Adipocyte (in vitro differentiated cells): Measurements from ENCODE around the gene EIF2A.

ENCODE experiments used
- DNase-seq: peaks from one replicate; pipeline ENCODE4 v3.0.0-alpha.2; 2015; ENCODE audit warnings: low read depth
- H3K27me3 ChIP-seq: replicated peaks from 2 replicates; pipeline ENCODE4 v1.7.0; 2013; ENCODE audit warnings: mild to moderate bottlenecking, low read length, moderate library complexity; ENCODE audit not compliant: control insufficient read depth, insufficient read depth
- H3K36me3 ChIP-seq: 2 replicates; pipeline ENCODE4 v1.7.0; 2013; ENCODE audit warnings: low read length, mild to moderate bottlenecking, moderate library complexity; ENCODE audit not compliant: control insufficient read depth, insufficient read depth, severe bottlenecking
- H3K4me1 ChIP-seq: 2 replicates; pipeline ENCODE4 v1.7.0; 2013; ENCODE audit warnings: mild to moderate bottlenecking, low read length, moderate library complexity; ENCODE audit not compliant: control insufficient read depth, insufficient read depth
- H3K4me3 ChIP-seq: 2 replicates; pipeline ENCODE4 v1.7.0; 2013; ENCODE audit warnings: mild to moderate bottlenecking, low read length, moderate library complexity
- H3K9ac ChIP-seq: 2 replicates; pipeline ENCODE4 v1.7.0; 2013; ENCODE audit warnings: mild to moderate bottlenecking, low read length, moderate library complexity
- H3K9me3 ChIP-seq: 2 replicates; pipeline ENCODE4 v1.7.0; 2013; ENCODE audit warnings: mild to moderate bottlenecking, low read length, moderate library complexity; ENCODE audit not compliant: control insufficient read depth

The EIF2A gene

DNA sequence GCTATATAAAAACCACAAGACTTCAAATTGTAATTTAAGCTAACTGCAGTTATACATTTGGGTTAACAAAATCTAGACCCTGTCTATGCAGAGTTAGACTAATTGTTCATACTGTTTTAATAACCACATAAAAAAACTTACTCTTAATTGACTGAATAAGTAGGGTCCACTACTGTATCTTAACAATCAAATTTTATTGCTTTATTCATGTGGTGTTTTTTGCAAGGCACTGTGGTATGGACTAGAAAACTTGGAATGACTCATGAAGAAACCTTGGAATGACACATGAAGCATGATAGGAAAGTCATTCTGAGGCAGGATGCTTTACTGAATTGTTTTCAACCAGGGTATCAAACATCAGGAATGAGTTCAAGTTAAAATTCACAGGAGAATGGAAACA, 2.5 kb upstream of the EIF2A start:
- H3K9ac ChIP-seq: peak overlapping the region; percentile 99
- H3K4me3 ChIP-seq: peak overlapping the region; percentile 99
- H3K27me3 ChIP-seq: no peaks in the 10 kb centered on the region
- H3K4me1 ChIP-seq: peaks cover 42% of the 10 kb centered on the region
- no peaks in the 10 kb centered on the region for H3K9me3 ChIP-seq
- peaks cover 31% of the 10 kb centered on the region for H3K36me3 ChIP-seq
- peak; percentile 65 for DNase-seq

DNA sequence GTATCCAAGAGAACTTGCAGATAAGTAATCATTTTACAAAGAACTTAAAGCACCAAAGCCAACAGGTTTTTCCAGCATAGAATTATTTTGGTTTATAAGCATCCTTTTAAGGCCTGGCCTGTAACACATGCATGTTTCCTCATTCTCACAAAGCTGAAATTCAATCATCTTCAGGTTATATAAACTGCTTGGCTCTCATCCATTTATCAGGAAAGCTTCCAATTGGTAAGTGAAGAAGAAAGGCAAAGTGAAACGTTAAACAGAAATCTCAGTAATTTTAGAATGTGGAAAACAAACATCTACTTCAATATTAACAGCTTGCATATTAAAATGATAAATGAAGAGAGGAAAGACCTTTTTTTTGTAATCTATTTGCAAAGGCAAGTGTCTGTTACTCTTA, 1.9 kb upstream of the EIF2A start:
- H3K9me3 ChIP-seq: no peaks in the 10 kb centered on the region
- H3K4me1 ChIP-seq: peaks cover 42% of the 10 kb centered on the region
- peaks cover 31% of the 10 kb centered on the region for H3K36me3 ChIP-seq
- H3K9ac ChIP-seq: peak overlapping the region; percentile 99
- H3K4me3 ChIP-seq: peak overlapping the region; percentile 99
- H3K27me3 ChIP-seq: no peaks in the 10 kb centered on the region
- DNase-seq: peak; percentile 71

DNA sequence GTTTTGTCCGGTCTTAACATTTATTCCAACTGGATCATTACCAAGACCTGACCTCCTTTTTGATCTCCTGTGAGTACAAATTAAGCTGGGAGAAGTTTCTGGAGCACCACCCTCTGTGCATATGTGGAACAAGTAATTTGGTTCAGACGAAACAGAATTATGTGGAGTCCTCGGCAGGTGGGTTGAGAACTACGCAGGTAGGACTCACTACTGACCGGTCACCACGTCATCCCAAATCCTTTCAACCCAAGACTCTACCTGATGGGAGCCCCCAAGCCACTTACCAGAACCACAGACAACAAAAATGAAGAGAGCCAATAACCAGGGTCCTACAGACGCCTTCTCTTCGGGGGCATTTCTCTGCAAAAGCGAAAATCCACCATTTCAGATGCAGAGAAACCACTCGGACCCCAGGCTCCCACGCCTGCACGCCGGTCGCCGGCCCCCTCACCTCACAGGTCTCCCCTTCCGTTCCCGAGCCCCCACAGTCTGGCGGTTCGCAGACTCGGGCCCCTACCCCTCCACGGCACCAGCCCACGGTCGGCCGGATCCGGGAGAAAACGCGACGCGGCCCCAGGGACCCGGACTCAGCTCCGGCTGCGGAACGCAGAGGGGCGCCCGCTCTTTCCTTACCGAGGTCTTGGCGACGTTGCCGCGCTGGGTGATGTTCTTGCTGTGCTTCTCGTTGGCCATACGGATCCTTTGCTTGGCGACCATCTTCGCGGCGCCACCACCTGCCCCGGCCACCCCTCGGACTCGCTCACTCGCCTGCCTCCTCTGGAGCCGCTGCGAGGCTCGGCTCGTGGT, 965 bp upstream of the EIF2A start:
- DNase-seq: peak; percentile 50
- Histone ChIP-seq H3K9me3 (no peaks in the 10 kb centered on the region), H3K36me3 (peaks cover 31% of the 10 kb centered on the region), H3K4me1 (peaks cover 42% of the 10 kb centered on the region), H3K4me3 (peak overlapping the region; percentile 99), H3K27me3 (no peaks in the 10 kb centered on the region), H3K9ac (peak overlapping the region; percentile 99)

DNA sequence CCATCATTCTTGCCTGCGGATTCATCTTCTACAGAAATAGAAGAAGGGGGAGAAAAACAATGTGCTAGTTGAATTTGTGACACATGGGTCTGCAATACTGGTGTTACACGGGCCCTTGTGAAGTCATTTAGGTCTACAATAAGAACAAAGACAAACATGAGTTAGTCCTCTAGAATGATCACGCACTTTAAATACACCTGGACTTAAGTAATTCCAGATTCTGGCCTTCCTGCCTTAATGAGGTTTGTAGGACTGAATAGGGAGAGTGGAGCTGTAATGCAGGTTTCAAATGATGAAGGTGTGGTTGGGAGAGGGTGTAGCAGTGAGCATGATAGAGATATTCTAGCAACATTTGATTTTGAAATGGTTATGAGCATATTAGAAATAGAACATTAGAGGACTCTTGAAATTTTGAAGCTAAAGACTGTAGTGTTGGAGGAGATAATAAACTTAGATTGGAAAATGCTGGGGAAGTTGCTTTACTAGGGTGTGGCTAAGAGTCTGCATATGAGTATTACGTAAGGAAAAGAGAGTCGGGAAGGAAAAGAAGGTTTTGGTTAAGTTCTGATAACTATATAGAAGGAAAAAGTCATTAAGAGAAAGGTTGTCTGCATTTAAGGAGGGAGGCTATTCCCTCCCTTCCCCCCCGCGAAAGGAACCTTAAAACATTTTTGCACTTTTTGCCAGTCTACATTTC, 606 bp downstream of the EIF2A start:
- DNase-seq: peak; percentile 28
- H3K9ac ChIP-seq: peak overlapping the region; percentile 99
- peak overlapping the region; percentile 99 for H3K4me3 ChIP-seq
- H3K27me3 ChIP-seq: no peaks in the 10 kb centered on the region
- H3K9me3 ChIP-seq: no peaks in the 10 kb centered on the region
- peaks cover 33% of the 10 kb centered on the region for H3K4me1 ChIP-seq
- H3K36me3 ChIP-seq: peaks cover 25% of the 10 kb centered on the region

DNA sequence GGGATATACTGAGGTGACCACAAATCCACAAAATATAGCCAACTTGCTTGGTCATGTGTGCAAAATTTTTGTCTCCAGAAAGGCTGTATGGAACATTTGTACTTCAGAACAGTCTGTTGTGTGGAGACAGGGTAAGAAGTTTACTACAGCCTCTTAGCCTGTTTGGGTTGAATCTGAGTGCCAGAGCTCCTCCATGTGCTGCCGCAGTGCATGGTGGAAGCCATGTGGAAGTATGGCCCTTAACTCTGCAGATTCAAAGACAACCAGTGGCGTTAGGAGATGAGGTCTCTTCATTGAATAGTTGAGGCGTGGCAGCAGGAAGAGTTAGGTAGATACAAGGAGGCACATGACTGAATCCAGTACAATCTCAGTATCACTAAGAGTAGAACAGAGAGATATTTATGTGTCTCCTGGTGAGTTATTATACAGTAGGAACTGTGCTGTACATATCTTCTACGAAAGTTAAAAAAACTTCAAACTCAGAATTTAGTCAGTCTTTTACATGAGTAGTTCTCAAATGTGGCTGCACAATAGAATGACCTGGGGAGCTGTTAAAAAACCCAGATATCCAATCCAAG, 9.4 kb downstream of the EIF2A start:
- H3K9me3 ChIP-seq: no peaks in the 10 kb centered on the region
- no peak for DNase-seq
- H3K4me3 ChIP-seq: no peak overlapping the region
- no peaks in the 10 kb centered on the region for H3K4me1 ChIP-seq
- no peak overlapping the region for H3K9ac ChIP-seq
- no peaks in the 10 kb centered on the region for H3K27me3 ChIP-seq
- peaks cover 51% of the 10 kb centered on the region for H3K36me3 ChIP-seq

DNA sequence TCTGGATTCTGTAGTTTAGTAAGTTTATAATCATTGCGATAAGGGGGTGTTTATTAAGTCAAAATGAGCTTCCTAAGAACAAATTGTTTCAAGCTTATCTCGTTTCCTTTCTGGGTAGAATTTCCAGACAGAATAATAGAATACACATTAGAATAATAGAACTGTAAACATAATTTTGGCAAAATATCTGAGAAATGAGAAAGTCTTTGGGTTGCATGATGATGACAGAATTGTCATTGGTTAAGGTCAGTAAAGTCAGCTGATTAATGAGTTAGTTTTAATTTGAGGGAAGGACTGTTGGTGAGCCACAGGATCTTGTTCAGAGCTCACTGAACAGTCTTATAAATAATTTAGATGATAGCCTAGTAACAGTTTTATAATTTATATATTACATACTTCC, 10.2 kb downstream of the EIF2A start:
- H3K36me3 ChIP-seq: peaks cover 51% of the 10 kb centered on the region
- no peak overlapping the region for H3K9ac ChIP-seq
- DNase-seq: no peak
- no peaks in the 10 kb centered on the region for H3K27me3 ChIP-seq
- no peak overlapping the region for H3K4me3 ChIP-seq
- H3K9me3 ChIP-seq: no peaks in the 10 kb centered on the region
- no peaks in the 10 kb centered on the region for H3K4me1 ChIP-seq

DNA sequence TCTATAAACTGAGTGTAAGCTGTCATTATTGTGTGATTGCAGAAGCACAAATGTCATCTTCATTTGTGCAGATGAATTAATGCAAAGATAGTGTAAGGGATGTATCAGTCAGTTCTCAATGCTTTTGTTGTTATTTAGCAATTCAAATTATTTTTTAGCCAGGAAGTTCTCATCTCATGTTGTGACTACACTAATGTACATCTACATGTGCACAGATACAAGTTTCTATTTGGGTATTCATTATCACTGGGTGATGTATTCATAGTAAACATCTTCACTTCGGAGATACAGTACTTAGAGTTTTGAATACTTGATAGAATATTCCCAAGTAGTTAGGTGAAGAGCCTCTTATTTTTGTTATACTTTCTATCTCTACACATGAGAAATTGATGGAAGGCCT, 11.1 kb downstream of the EIF2A start:
- no peak overlapping the region for H3K9ac ChIP-seq
- H3K9me3 ChIP-seq: no peaks in the 10 kb centered on the region
- no peak overlapping the region for H3K4me3 ChIP-seq
- no peaks in the 10 kb centered on the region for H3K27me3 ChIP-seq
- H3K4me1 ChIP-seq: no peaks in the 10 kb centered on the region
- H3K36me3 ChIP-seq: peaks cover 51% of the 10 kb centered on the region
- DNase-seq: no peak

DNA sequence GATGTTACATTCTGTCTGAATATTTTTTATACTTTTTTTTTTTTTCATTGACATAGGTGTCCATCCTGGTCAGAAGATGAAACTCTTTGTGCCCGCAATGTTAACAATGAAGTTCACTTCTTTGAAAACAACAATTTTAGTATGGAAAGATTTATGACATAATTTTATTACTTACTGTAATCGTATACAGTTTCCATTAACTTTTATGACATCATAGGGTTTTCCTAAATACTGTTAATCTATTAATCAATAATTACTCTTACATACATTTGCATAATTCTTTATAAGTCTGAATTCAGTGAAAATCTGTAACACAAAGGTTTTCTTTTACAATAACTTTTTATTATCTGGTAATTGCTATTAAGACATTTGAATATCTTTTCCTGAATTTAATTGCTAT, 17.7 kb downstream of the EIF2A start:
- peaks cover 68% of the 10 kb centered on the region for H3K36me3 ChIP-seq
- no peak for DNase-seq
- H3K27me3 ChIP-seq: no peaks in the 10 kb centered on the region
- H3K9ac ChIP-seq: no peak overlapping the region
- no peak overlapping the region for H3K4me3 ChIP-seq
- H3K9me3 ChIP-seq: no peaks in the 10 kb centered on the region
- H3K4me1 ChIP-seq: no peaks in the 10 kb centered on the region

DNA sequence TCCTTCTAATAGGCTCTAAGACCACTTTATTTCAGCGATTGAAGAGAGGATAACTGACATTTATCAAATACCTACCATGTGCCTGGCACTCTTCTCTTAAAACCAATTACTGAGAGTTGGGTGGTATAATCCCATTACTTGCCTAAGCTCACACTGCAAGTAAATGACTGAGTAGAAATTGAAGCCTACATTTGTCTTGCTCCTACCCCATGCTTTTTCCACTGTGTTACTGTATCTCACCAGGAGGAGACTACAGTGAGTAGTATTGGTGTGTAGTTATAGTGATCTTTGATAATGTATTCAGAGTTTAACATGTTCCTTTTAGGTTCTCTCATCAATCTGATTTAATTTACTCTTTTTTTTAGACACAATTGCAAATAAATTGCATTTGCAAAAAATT, 20.7 kb downstream of the EIF2A start:
- H3K36me3 ChIP-seq: peaks cover 88% of the 10 kb centered on the region
- H3K9me3 ChIP-seq: no peaks in the 10 kb centered on the region
- no peak for DNase-seq
- no peaks in the 10 kb centered on the region for H3K4me1 ChIP-seq
- H3K27me3 ChIP-seq: no peaks in the 10 kb centered on the region
- H3K9ac ChIP-seq: no peak overlapping the region
- no peak overlapping the region for H3K4me3 ChIP-seq

DNA sequence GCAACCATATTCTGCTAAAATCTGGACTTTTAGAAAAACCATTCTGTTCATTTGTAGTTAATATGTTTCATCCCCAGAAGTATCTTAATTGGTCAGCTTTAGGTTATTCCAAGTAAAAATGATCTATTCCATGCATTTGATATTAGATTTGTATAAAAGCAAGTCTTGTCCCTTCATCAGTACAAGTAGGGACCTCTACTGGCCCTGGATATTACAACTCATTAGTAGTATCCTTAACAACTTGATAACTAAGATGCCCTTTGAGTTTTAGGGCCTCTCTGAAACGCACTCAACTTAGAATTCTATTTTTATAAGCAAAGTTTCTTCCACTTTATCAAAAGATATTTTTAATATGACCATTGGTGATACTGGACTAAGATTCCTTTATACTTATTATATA, 31.3 kb downstream of the EIF2A start:
- Histone ChIP-seq H3K9me3 (no peaks in the 10 kb centered on the region), H3K9ac (no peak overlapping the region), H3K4me1 (no peaks in the 10 kb centered on the region), H3K36me3 (peaks cover 69% of the 10 kb centered on the region), H3K27me3 (no peaks in the 10 kb centered on the region), H3K4me3 (no peak overlapping the region)
- no peak for DNase-seq

DNA sequence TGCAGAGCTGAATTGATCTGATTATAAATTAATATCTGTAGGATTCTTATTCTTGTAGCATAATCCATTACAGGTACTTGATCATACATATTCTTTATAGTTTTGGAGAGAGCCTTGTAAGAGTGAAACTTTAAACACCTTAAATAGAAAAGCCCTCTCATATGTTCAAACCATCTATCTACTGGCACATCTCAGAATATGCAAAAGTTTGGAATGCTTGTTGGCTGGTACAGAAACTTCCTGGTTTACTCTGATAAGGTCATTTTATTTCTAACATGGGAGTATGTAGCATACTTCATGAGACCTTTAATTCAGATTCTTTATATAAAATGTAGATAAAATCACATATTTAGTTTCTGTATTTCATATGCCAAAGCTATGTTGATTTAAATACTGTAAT, 34.6 kb downstream of the EIF2A start:
- H3K9me3 ChIP-seq: no peaks in the 10 kb centered on the region
- H3K36me3 ChIP-seq: peaks cover 89% of the 10 kb centered on the region
- no peak overlapping the region for H3K4me3 ChIP-seq
- no peaks in the 10 kb centered on the region for H3K27me3 ChIP-seq
- no peak for DNase-seq
- no peaks in the 10 kb centered on the region for H3K4me1 ChIP-seq
- no peak overlapping the region for H3K9ac ChIP-seq
